Neuronal stem cell (in vitro differentiated cells): Measurements from ENCODE around the gene IFITM10.
A peak's percentile ranks its signal among the peaks of the same experiment; 100 is the strongest.

ENCODE experiments used
- DNase-seq: peaks from one replicate; pipeline ENCODE4 v3.0.0-alpha.2; 2013; ENCODE audit warnings: low spot score
- H2AFZ ChIP-seq: one replicate; pipeline ENCODE4 v1.6.1; 2013; ENCODE audit warnings: mild to moderate bottlenecking, low read length, inconsistent platforms
- H2AK5ac ChIP-seq: 2 replicates; pipeline ENCODE4 v1.6.1; 2013; ENCODE audit warnings: low read depth, mild to moderate bottlenecking, inconsistent platforms, low read length, moderate library complexity, mixed read lengths
- H2BK120ac ChIP-seq: 2 replicates; pipeline ENCODE4 v1.6.1; 2013; ENCODE audit warnings: low read depth, mild to moderate bottlenecking, inconsistent platforms, low read length, moderate library complexity, mixed read lengths
- H2BK12ac ChIP-seq: one replicate; pipeline ENCODE4 v1.6.1; 2013; ENCODE audit warnings: low read length, inconsistent platforms
- H2BK15ac ChIP-seq: 2 replicates; pipeline ENCODE4 v1.6.1; 2013; ENCODE audit warnings: mild to moderate bottlenecking, low read length, inconsistent platforms, mixed read lengths
- H2BK5ac ChIP-seq: one replicate; pipeline ENCODE4 v1.6.1; 2013; ENCODE audit warnings: inconsistent platforms, mild to moderate bottlenecking, low read length, moderate library complexity
- H3K14ac ChIP-seq: one replicate; pipeline ENCODE4 v1.6.1; 2013; ENCODE audit warnings: low read length, inconsistent platforms
- H3K18ac ChIP-seq: 2 replicates; pipeline ENCODE4 v1.6.1; 2013; ENCODE audit warnings: low read length, inconsistent platforms
- H3K23ac ChIP-seq: 2 replicates; pipeline ENCODE4 v1.6.1; 2013; ENCODE audit warnings: low read depth, mild to moderate bottlenecking, mixed read lengths, low read length, inconsistent platforms; ENCODE audit not compliant: poor library complexity
- H3K27ac ChIP-seq: replicated peaks from 3 replicates; pipeline ENCODE4 v1.5.1; 2013; ENCODE audit warnings: low read length, inconsistent platforms
- H3K27me3 ChIP-seq, 3 experiments: 2 replicates each; pipeline ENCODE4 v1.6.1; 2013; ENCODE audit warnings: low read length in 3 of 3, mild to moderate bottlenecking in 2 of 3, inconsistent platforms in 1 of 3, low read depth in 1 of 3, mixed read lengths in 1 of 3, moderate library complexity in 1 of 3; ENCODE audit not compliant: control insufficient read depth in 3 of 3, insufficient read depth in 3 of 3
- H3K36me3 ChIP-seq, 2 donors: replicated peaks in 1 of 2; 2 replicates each; pipeline ENCODE4 v1.6.1; 2013; ENCODE audit warnings: low read length in 2 of 2; ENCODE audit not compliant: control insufficient read depth in 2 of 2, insufficient read depth in 2 of 2
- H3K4ac ChIP-seq: 2 replicates; pipeline ENCODE4 v1.6.1; 2013; ENCODE audit warnings: inconsistent platforms, mild to moderate bottlenecking, low read length, moderate library complexity
- H3K4me1 ChIP-seq, 2 donors: 1 replicate in 1 of 2; 2 replicates in 1 of 2; pipeline ENCODE4 v1.6.1; 2013; ENCODE audit warnings: low read length in 2 of 2, low read depth in 1 of 2; ENCODE audit not compliant: control insufficient read depth in 2 of 2, insufficient read depth in 1 of 2
- H3K4me2 ChIP-seq: one replicate; pipeline ENCODE4 v1.6.1; 2013; ENCODE audit warnings: mild to moderate bottlenecking, low read length, inconsistent platforms; ENCODE audit not compliant: insufficient read depth, poor library complexity, severe bottlenecking
- H3K4me3 ChIP-seq, 2 donors: 2 replicates each; pipeline ENCODE4 v1.5.1; 2013; ENCODE audit warnings: low read length in 2 of 2, mild to moderate bottlenecking in 2 of 2, inconsistent platforms in 1 of 2, moderate library complexity in 1 of 2
- H3K79me1 ChIP-seq: one replicate; pipeline ENCODE4 v1.6.1; 2013; ENCODE audit warnings: low read depth, mild to moderate bottlenecking, inconsistent platforms, low read length, moderate library complexity
- H3K9ac ChIP-seq: one replicate; pipeline ENCODE4 v1.6.1; 2013; ENCODE audit warnings: mild to moderate bottlenecking, low read depth, low read length, inconsistent platforms; ENCODE audit not compliant: poor library complexity
- H3K9me3 ChIP-seq, 2 donors: replicated peaks in 1 of 2; 2 replicates each; pipeline versions ENCODE3 to v1.6.1; 2013; ENCODE audit warnings: low read length in 2 of 2, mild to moderate bottlenecking in 2 of 2, inconsistent platforms in 1 of 2, low read depth in 1 of 2, mixed read lengths in 1 of 2, moderate library complexity in 1 of 2; ENCODE audit not compliant: control insufficient read depth in 2 of 2, insufficient read depth in 1 of 2
- H4K8ac ChIP-seq: one replicate; pipeline ENCODE4 v1.6.1; 2013; ENCODE audit warnings: low read depth, mild to moderate bottlenecking, inconsistent platforms, low read length, moderate library complexity
- H4K91ac ChIP-seq: one replicate; pipeline ENCODE4 v1.6.1; 2013; ENCODE audit warnings: low read length, low read depth, mild to moderate bottlenecking, inconsistent platforms; ENCODE audit not compliant: poor library complexity
- WGBS, 2 donors: extraction: QIAGEN DNeasy Blood & Tissue Kit; methylation state at CpG; one replicate each; pipeline ENCODE4 v1.1.7; 2013; ENCODE audit warnings: missing lambda C conversion rate in 2 of 2, mixed read lengths in 1 of 2; ENCODE audit not compliant: insufficient read length in 2 of 2, insufficient replicate concordance in 1 of 2; ENCODE audit errors: extremely low coverage in 2 of 2; 5-methylcytosine and 5-hydroxymethylcytosine counted together

The IFITM10 gene

GRCh38 chr11:1752907-1753228, 2.5 kb upstream of the IFITM10 start:
- Histone ChIP-seq H3K27me3 (peaks cover 7 to 34% (median 25%) of the 10 kb centered on the region in 3 experiments), H2BK120ac (no peak overlapping the region), H3K79me1 (no peaks in the 10 kb centered on the region), H2BK15ac (no peak overlapping the region), H2AK5ac (no peak overlapping the region), H3K18ac (no peak overlapping the region), H3K4me3 (no peak overlapping the region), H3K27ac (no peak overlapping the region), H3K14ac (no peak overlapping the region), H3K9ac (no peak overlapping the region), H3K36me3 (peaks cover 8 to 17% of the 10 kb centered on the region in 2 donors), H2BK12ac (no peak overlapping the region), H2AFZ (no peak overlapping the region), H2BK5ac (peak overlapping the region; percentile 75), H3K4me2 (no peak overlapping the region), H3K23ac (no peak overlapping the region), H3K9me3 (no peaks in the 10 kb centered on the region), H4K91ac (no peak overlapping the region), H3K4ac (no peak overlapping the region), H4K8ac (no peak overlapping the region), H3K4me1 (peaks cover 0 to 14% of the 10 kb centered on the region in 2 donors)
- WGBS, 2 donors: no CpG with 5 or more reads among the region's 10 CpGs
- no peak for DNase-seq

- Histone ChIP-seq H2AK5ac (no peak overlapping the region), H3K27me3 (peaks cover 7 to 40% (median 32%) of the 10 kb centered on the region in 3 experiments), H3K18ac (no peak overlapping the region), H2BK15ac (no peak overlapping the region), H2BK120ac (no peak overlapping the region), H3K27ac (no peak overlapping the region), H3K23ac (peak overlapping the region; percentile 43), H4K8ac (no peak overlapping the region), H4K91ac (no peak overlapping the region), H2AFZ (no peak overlapping the region), H3K9ac (no peak overlapping the region), H3K4ac (no peak overlapping the region), H3K14ac (no peak overlapping the region), H3K4me3 (no peak overlapping the region), H3K36me3 (peaks cover 6 to 17% of the 10 kb centered on the region in 2 donors), H2BK5ac (peak overlapping the region; percentile 75), H3K9me3 (no peaks in the 10 kb centered on the region), H2BK12ac (no peak overlapping the region), H3K4me1 (peaks cover 0 to 14% of the 10 kb centered on the region in 2 donors), H3K4me2 (no peak overlapping the region), H3K79me1 (no peaks in the 10 kb centered on the region)
- no peak for DNase-seq
- WGBS, 2 donors: no CpG with 5 or more reads among the region's 24 CpGs
These were observed 1.9 kb upstream of the IFITM10 start for GRCh38 chr11:1751999-1752906.

- no peak overlapping the region for H3K4ac ChIP-seq
- H3K9ac ChIP-seq: no peak overlapping the region
- no peak overlapping the region for H3K18ac ChIP-seq
- no peaks in the 10 kb centered on the region for H3K79me1 ChIP-seq
- H4K91ac ChIP-seq: no peak overlapping the region
- peak overlapping the region; percentile 43 for H3K23ac ChIP-seq
- no peak overlapping the region for H3K4me3 ChIP-seq
- peaks cover 5 to 17% of the 10 kb centered on the region in 2 donors for H3K36me3 ChIP-seq
- no peak overlapping the region for H3K4me2 ChIP-seq
- no peaks in the 10 kb centered on the region for H3K9me3 ChIP-seq
- no peak overlapping the region for H2AFZ ChIP-seq
- H3K27me3 ChIP-seq: peaks cover 7 to 45% (median 35%) of the 10 kb centered on the region in 3 experiments
- H2BK12ac ChIP-seq: no peak overlapping the region
- DNase-seq: no peak
- H2BK120ac ChIP-seq: no peak overlapping the region
- no peak overlapping the region for H2AK5ac ChIP-seq
- no peak overlapping the region for H2BK15ac ChIP-seq
- H3K4me1 ChIP-seq: peaks cover 0 to 14% of the 10 kb centered on the region in 2 donors
- no CpG with 5 or more reads among the region's 5 CpGs for WGBS, 2 donors
- no peak overlapping the region for H2BK5ac ChIP-seq
- H4K8ac ChIP-seq: no peak overlapping the region
- no peak overlapping the region for H3K14ac ChIP-seq
- no peak overlapping the region for H3K27ac ChIP-seq
These were observed 1.1 kb upstream of the IFITM10 start for GRCh38 chr11:1751531-1751921.

GRCh38 chr11:1750840-1751530, 590 bp upstream of the IFITM10 start:
- Histone ChIP-seq H3K27me3 (peaks cover 7 to 45% (median 36%) of the 10 kb centered on the region in 3 experiments), H3K4me2 (peak overlapping the region; percentile 25), H2BK5ac (no peak overlapping the region), H3K23ac (peak overlapping the region; percentile 80), H2AFZ (no peak overlapping the region), H3K4ac (no peak overlapping the region), H3K79me1 (no peaks in the 10 kb centered on the region), H2BK15ac (peak overlapping the region; percentile 37), H2BK120ac (no peak overlapping the region), H3K14ac (peak overlapping the region; percentile 38), H3K27ac (no peak overlapping the region), H4K8ac (peak overlapping the region; percentile 17), H3K9ac (no peak overlapping the region), H4K91ac (no peak overlapping the region), H3K4me1 (peaks cover 0 to 14% of the 10 kb centered on the region in 2 donors), H3K18ac (peak overlapping the region; percentile 71), H3K9me3 (peaks cover 0 to under 1% of the 10 kb centered on the region in 2 donors), H3K4me3 (no peak overlapping the region), H2AK5ac (peak overlapping the region; percentile 81), H2BK12ac (peak overlapping the region; percentile 22), H3K36me3 (peaks cover 2 to 13% of the 10 kb centered on the region in 2 donors)
- no peak for DNase-seq
- no CpG with 5 or more reads among the region's 14 CpGs for WGBS, 2 donors
